ENCODE results near the gene SRD5A1.
"Not testable (repeated sequence)": the region's sequence is repeated elsewhere in the genome, so short reads cannot be mapped to it uniquely, and the experiment has no call there.

The SRD5A1 gene

DNA sequence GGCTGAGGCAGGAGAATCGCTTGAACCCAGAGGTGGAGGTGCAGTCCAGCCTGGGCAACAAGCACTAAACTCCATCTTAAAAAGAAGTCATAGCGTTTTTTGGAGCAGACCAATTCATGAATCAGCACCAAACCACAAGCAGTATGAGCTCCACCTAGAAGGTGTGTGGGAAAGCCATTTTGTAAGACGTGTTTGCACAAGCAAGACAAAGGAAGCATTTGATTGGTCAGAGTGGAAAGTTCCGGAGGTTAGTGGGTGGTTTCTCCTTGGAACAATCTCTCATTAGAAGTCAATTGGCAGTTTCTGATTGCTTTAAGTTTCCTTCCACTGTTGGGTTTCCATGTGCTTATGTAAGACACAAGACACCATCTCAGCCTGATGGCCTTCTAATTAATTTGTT, 5.0 kb downstream of the SRD5A1 start:
- Histone ChIP-seq H3K18ac (ENCODE audit: low read length) (no peak overlapping the region), H3K27ac (replicated peaks; ENCODE audit: low read length) (no peak overlapping the region), H2BK12ac (ENCODE audit: low read length) (no peak overlapping the region), H3K36me3 (replicated peaks in 1 of 2; ENCODE audit: control insufficient read depth in 2 of 2, insufficient read depth in 2 of 2, low read length in 2 of 2) (peaks cover 0 to 2% of the 10 kb centered on the region in 2 donors), H2AK5ac (ENCODE audit: low read depth, low read length) (no peak overlapping the region), H4K8ac (ENCODE audit: low read depth, low read length) (no peak overlapping the region), H3K23ac (ENCODE audit: low read depth, low read length, poor library complexity) (no peak overlapping the region), H2BK5ac (ENCODE audit: low read length) (no peak overlapping the region), H2BK120ac (ENCODE audit: low read depth, low read length) (no peak overlapping the region), H3K79me1 (ENCODE audit: low read depth, low read length) (peaks cover 3% of the 10 kb centered on the region), H2BK15ac (ENCODE audit: low read length) (no peak overlapping the region), H3K4me3 (ENCODE audit: low read length in 2 of 2) (no peak overlapping the region), H2AFZ (ENCODE audit: low read length) (no peak overlapping the region), H3K9ac (ENCODE audit: low read depth, low read length, poor library complexity) (no peak overlapping the region), H3K4me2 (ENCODE audit: insufficient read depth, low read length, poor library complexity, severe bottlenecking) (no peak overlapping the region), H3K9me3 (replicated peaks in 1 of 2; ENCODE audit: control insufficient read depth in 2 of 2, insufficient read depth in 1 of 2, low read depth in 1 of 2, low read length in 2 of 2) (no peaks in the 10 kb centered on the region), H4K91ac (ENCODE audit: low read depth, low read length, poor library complexity) (no peak overlapping the region), H3K4ac (ENCODE audit: low read length) (no peak overlapping the region), H3K4me1 (ENCODE audit: control insufficient read depth in 2 of 2, insufficient read depth in 1 of 2, low read depth in 1 of 2, low read length in 2 of 2) (peaks cover 2 to 10% of the 10 kb centered on the region in 2 donors), H3K14ac (ENCODE audit: low read length) (no peak overlapping the region), H3K27me3 (ENCODE audit: control insufficient read depth in 3 of 3, insufficient read depth in 3 of 3, low read depth in 1 of 3, low read length in 3 of 3) (no peaks in the 10 kb centered on the region)
- no CpG with 5 or more reads among the region's 4 CpGs for WGBS, 2 donors (ENCODE audit: extremely low coverage in 2 of 2, insufficient read length in 2 of 2, insufficient replicate concordance in 1 of 2)
- no peak for DNase-seq (ENCODE audit: low spot score)

DNA sequence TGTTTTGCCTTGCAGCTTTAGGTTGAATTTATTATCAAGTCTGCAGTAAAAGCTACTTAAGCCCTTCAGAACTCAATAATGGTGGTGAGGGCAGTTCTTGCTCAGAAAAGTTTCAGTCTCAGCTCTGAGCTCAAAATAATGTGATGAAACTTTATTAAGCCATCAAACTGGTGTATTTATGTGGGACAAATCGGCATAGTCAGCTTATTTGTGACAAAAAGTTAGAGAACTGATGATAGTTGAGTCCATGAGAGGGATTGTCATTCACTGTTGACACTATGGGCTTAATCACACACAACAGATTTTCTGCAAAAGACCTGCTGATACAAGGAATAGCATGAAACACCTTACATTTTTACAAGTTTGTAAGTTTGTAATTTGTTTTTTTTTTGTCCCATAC, 9.4 kb downstream of the SRD5A1 start:
- H3K9ac ChIP-seq (ENCODE audit: low read depth, low read length, poor library complexity) = no peak overlapping the region
- WGBS, 2 donors (ENCODE audit: extremely low coverage in 2 of 2, insufficient read length in 2 of 2, insufficient replicate concordance in 1 of 2) = no CpG with 5 or more reads among the region's 1 CpG

DNA sequence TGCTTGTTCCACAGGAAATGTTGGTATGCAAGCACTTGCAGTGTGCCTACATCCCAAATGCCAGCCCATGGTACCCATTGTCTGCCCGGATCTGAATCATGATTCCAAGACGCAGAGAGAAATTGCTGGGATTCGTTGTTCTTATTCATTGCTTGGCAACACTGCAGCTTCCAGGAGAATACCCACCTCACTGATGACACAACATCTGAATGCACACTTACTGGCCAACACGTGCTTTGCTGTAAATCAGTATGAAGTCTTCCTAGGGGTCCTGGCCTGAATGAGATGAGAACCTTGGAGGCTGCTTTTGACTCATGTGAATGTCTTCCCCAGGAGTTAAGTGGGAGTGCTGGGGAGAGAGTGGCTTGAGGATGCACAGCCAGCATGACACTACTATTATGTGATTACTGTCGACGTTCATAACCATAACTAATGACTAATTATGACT, 11.6 kb downstream of the SRD5A1 start:
- H3K9ac ChIP-seq (ENCODE audit: low read depth, low read length, poor library complexity) = no peak overlapping the region
- no peak overlapping the region for H2BK12ac ChIP-seq (ENCODE audit: low read length)
- no peak overlapping the region for H2BK120ac ChIP-seq (ENCODE audit: low read depth, low read length)
- no peak overlapping the region for H3K4me2 ChIP-seq (ENCODE audit: insufficient read depth, low read length, poor library complexity, severe bottlenecking)
- H2AK5ac ChIP-seq (ENCODE audit: low read depth, low read length) = no peak overlapping the region
- no peak overlapping the region for H2AFZ ChIP-seq (ENCODE audit: low read length)
- no peak overlapping the region for H3K4ac ChIP-seq (ENCODE audit: low read length)
- H4K8ac ChIP-seq (ENCODE audit: low read depth, low read length) = no peak overlapping the region
- no peak for DNase-seq (ENCODE audit: low spot score)
- WGBS, 2 donors (ENCODE audit: extremely low coverage in 2 of 2, insufficient read length in 2 of 2, insufficient replicate concordance in 1 of 2) = no CpG with 5 or more reads among the region's 6 CpGs
- no peak overlapping the region for H2BK5ac ChIP-seq (ENCODE audit: low read length)
- H4K91ac ChIP-seq (ENCODE audit: low read depth, low read length, poor library complexity) = no peak overlapping the region
- no peak overlapping the region for H2BK15ac ChIP-seq (ENCODE audit: low read length)
- H3K18ac ChIP-seq (ENCODE audit: low read length) = no peak overlapping the region
- no peak overlapping the region for H3K23ac ChIP-seq (ENCODE audit: low read depth, low read length, poor library complexity)
- H3K14ac ChIP-seq (ENCODE audit: low read length) = no peak overlapping the region
- H3K79me1 ChIP-seq (ENCODE audit: low read depth, low read length) = peaks cover 2% of the 10 kb centered on the region
- peaks cover 0 to 1% of the 10 kb centered on the region in 2 donors for H3K9me3 ChIP-seq (replicated peaks in 1 of 2; ENCODE audit: control insufficient read depth in 2 of 2, insufficient read depth in 1 of 2, low read depth in 1 of 2, low read length in 2 of 2)
- peaks cover 3 to 15% of the 10 kb centered on the region in 2 donors for H3K36me3 ChIP-seq (replicated peaks in 1 of 2; ENCODE audit: control insufficient read depth in 2 of 2, insufficient read depth in 2 of 2, low read length in 2 of 2)
- H3K27ac ChIP-seq (replicated peaks; ENCODE audit: low read length) = no peak overlapping the region
- H3K4me1 ChIP-seq (ENCODE audit: control insufficient read depth in 2 of 2, insufficient read depth in 1 of 2, low read depth in 1 of 2, low read length in 2 of 2) = no peaks in the 10 kb centered on the region
- no peaks in the 10 kb centered on the region for H3K27me3 ChIP-seq (ENCODE audit: control insufficient read depth in 3 of 3, insufficient read depth in 3 of 3, low read depth in 1 of 3, low read length in 3 of 3)
- H3K4me3 ChIP-seq (ENCODE audit: low read length in 2 of 2) = no peak overlapping the region

More for the DNA sequence above, 9.4 kb downstream of the SRD5A1 start:
- no peak overlapping the region for H3K18ac ChIP-seq (ENCODE audit: low read length)
- no peak overlapping the region for H2BK5ac ChIP-seq (ENCODE audit: low read length)
- no peak overlapping the region for H4K91ac ChIP-seq (ENCODE audit: low read depth, low read length, poor library complexity)
- H2AK5ac ChIP-seq (ENCODE audit: low read depth, low read length) = no peak overlapping the region
- H3K4me2 ChIP-seq (ENCODE audit: insufficient read depth, low read length, poor library complexity, severe bottlenecking) = no peak overlapping the region
- H3K36me3 ChIP-seq (replicated peaks in 1 of 2; ENCODE audit: control insufficient read depth in 2 of 2, insufficient read depth in 2 of 2, low read length in 2 of 2) = peaks cover 3 to 15% of the 10 kb centered on the region in 2 donors
- H3K23ac ChIP-seq (ENCODE audit: low read depth, low read length, poor library complexity) = no peak overlapping the region
- H2AFZ ChIP-seq (ENCODE audit: low read length) = no peak overlapping the region
- H4K8ac ChIP-seq (ENCODE audit: low read depth, low read length) = no peak overlapping the region
- no peak overlapping the region for H3K4me3 ChIP-seq (ENCODE audit: low read length in 2 of 2)
- H3K9me3 ChIP-seq (replicated peaks in 1 of 2; ENCODE audit: control insufficient read depth in 2 of 2, insufficient read depth in 1 of 2, low read depth in 1 of 2, low read length in 2 of 2) = peaks cover 0 to 1% of the 10 kb centered on the region in 2 donors
- no peak overlapping the region for H2BK12ac ChIP-seq (ENCODE audit: low read length)
- H3K14ac ChIP-seq (ENCODE audit: low read length) = no peak overlapping the region
- no peak overlapping the region for H3K27ac ChIP-seq (replicated peaks; ENCODE audit: low read length)
- no peak overlapping the region for H2BK15ac ChIP-seq (ENCODE audit: low read length)
- no peak overlapping the region for H3K4ac ChIP-seq (ENCODE audit: low read length)
- DNase-seq (ENCODE audit: low spot score) = no peak
- no peak overlapping the region for H2BK120ac ChIP-seq (ENCODE audit: low read depth, low read length)
- no peaks in the 10 kb centered on the region for H3K4me1 ChIP-seq (ENCODE audit: control insufficient read depth in 2 of 2, insufficient read depth in 1 of 2, low read depth in 1 of 2, low read length in 2 of 2)
- peaks cover 2% of the 10 kb centered on the region for H3K79me1 ChIP-seq (ENCODE audit: low read depth, low read length)
- H3K27me3 ChIP-seq (ENCODE audit: control insufficient read depth in 3 of 3, insufficient read depth in 3 of 3, low read depth in 1 of 3, low read length in 3 of 3) = no peaks in the 10 kb centered on the region

- not testable (repeated sequence) for H3K4ac ChIP-seq (ENCODE audit: low read length); H2BK5ac ChIP-seq (ENCODE audit: low read length); H3K4me3 ChIP-seq (ENCODE audit: low read length in 2 of 2); H4K91ac ChIP-seq (ENCODE audit: low read depth, low read length, poor library complexity); H3K4me2 ChIP-seq (ENCODE audit: insufficient read depth, low read length, poor library complexity, severe bottlenecking); H4K8ac ChIP-seq (ENCODE audit: low read depth, low read length); H3K27ac ChIP-seq (replicated peaks; ENCODE audit: low read length); H3K9me3 ChIP-seq (replicated peaks in 1 of 2; ENCODE audit: control insufficient read depth in 2 of 2, insufficient read depth in 1 of 2, low read depth in 1 of 2, low read length in 2 of 2); H3K27me3 ChIP-seq (ENCODE audit: control insufficient read depth in 3 of 3, insufficient read depth in 3 of 3, low read depth in 1 of 3, low read length in 3 of 3); H3K9ac ChIP-seq (ENCODE audit: low read depth, low read length, poor library complexity); H2BK120ac ChIP-seq (ENCODE audit: low read depth, low read length); H2AFZ ChIP-seq (ENCODE audit: low read length); H2AK5ac ChIP-seq (ENCODE audit: low read depth, low read length); H2BK15ac ChIP-seq (ENCODE audit: low read length); H3K14ac ChIP-seq (ENCODE audit: low read length); H3K79me1 ChIP-seq (ENCODE audit: low read depth, low read length); DNase-seq (ENCODE audit: low spot score); H2BK12ac ChIP-seq (ENCODE audit: low read length); H3K23ac ChIP-seq (ENCODE audit: low read depth, low read length, poor library complexity); H3K18ac ChIP-seq (ENCODE audit: low read length); H3K4me1 ChIP-seq (ENCODE audit: control insufficient read depth in 2 of 2, insufficient read depth in 1 of 2, low read depth in 1 of 2, low read length in 2 of 2)
- peaks cover 3 to 15% of the 10 kb centered on the region in 2 donors for H3K36me3 ChIP-seq (replicated peaks in 1 of 2; ENCODE audit: control insufficient read depth in 2 of 2, insufficient read depth in 2 of 2, low read length in 2 of 2)
- WGBS, 2 donors (ENCODE audit: extremely low coverage in 2 of 2, insufficient read length in 2 of 2, insufficient replicate concordance in 1 of 2) = no CpG with 5 or more reads among the region's 11 CpGs
Observed at GRCh38 chr5:6645571-6646362, 12.5 kb downstream of the SRD5A1 start.
